Fibroblast of skin of scalp (primary cell): ENCODE measurements around the gene FAM43A. TPM values are rescaled to one million over a fixed set of nuclear protein-coding genes. Genes with fewer than 3 reads are reported as not detected.

Source experiments
- DNase-seq: peaks from one replicate; pipeline ENCODE4 v3.0.0-alpha.2; 2013
- polyA plus RNA-seq, 2 experiments: library from polyadenylated mRNA; unstranded; fragments of 120-200 nt; gene quantifications; one replicate each; pipeline ENCODE4 v1.2.1, GENCODE V29; 2013; ENCODE audit not compliant: insufficient read length in 2 of 2

Gene FAM43A
- polyA plus RNA-seq (2013, experiment 1 of 2; ENCODE audit: insufficient read length): 16.3 TPM
- 17.4 TPM for polyA plus RNA-seq (2013, experiment 2 of 2; ENCODE audit: insufficient read length)

GRCh38 chr3:194685718-194686413, at the start of gene FAM43A:
FAM43A (plus strand) TSS chr3:194685883; CDS start chr3:194686827, 944 bp downstream.
- peak; percentile 97 for DNase-seq

GRCh38 chr3:194637066-194637465, 48.6 kb upstream of the FAM43A start:
- DNase-seq: no peak

- no peak for DNase-seq
Observed at GRCh38 chr3:194637541-194638400, 47.9 kb upstream of the FAM43A start.

GRCh38 chr3:194638991-194639605, 46.6 kb upstream of the FAM43A start:
- DNase-seq: no peak

GRCh38 chr3:194640829-194641228, 44.9 kb upstream of the FAM43A start:
- peak; percentile 35 for DNase-seq

GRCh38 chr3:194642769-194643168, 42.9 kb upstream of the FAM43A start:
- DNase-seq: no peak

- no peak for DNase-seq
Observed at GRCh38 chr3:194647747-194648146, 37.9 kb upstream of the FAM43A start.

GRCh38 chr3:194654443-194654842, 31.2 kb upstream of the FAM43A start:
- DNase-seq: no peak

- no peak for DNase-seq
Observed at GRCh38 chr3:194657439-194657838, 28.2 kb upstream of the FAM43A start.

- no peak for DNase-seq
Observed at GRCh38 chr3:194658477-194659242, 27.0 kb upstream of the FAM43A start.

- no peak for DNase-seq
Observed at GRCh38 chr3:194659778-194660177, 25.9 kb upstream of the FAM43A start.

GRCh38 chr3:194661374-194661773, 24.3 kb upstream of the FAM43A start:
- no peak for DNase-seq

GRCh38 chr3:194661946-194662345, 23.7 kb upstream of the FAM43A start:
- DNase-seq: no peak

GRCh38 chr3:194664857-194665256, 20.8 kb upstream of the FAM43A start:
- no peak for DNase-seq

GRCh38 chr3:194667363-194667762, 18.3 kb upstream of the FAM43A start:
- DNase-seq: no peak

- peak; percentile 41 for DNase-seq
Observed at GRCh38 chr3:194671511-194671899, 14.2 kb upstream of the FAM43A start.

GRCh38 chr3:194671900-194672808, 13.5 kb upstream of the FAM43A start, which contains the start of gene LSG1:
LSG1 (minus strand) TSS chr3:194672191; CDS start chr3:194672162, 29 bp downstream.
- DNase-seq: peak; percentile 96

GRCh38 chr3:194672876-194673275, 12.8 kb upstream of the FAM43A start:
- no peak for DNase-seq

- no peak for DNase-seq
Observed at GRCh38 chr3:194673761-194674160, 11.9 kb upstream of the FAM43A start.

GRCh38 chr3:194675081-194675640, 10.5 kb upstream of the FAM43A start:
- no peak for DNase-seq

GRCh38 chr3:194675680-194676079, 10.0 kb upstream of the FAM43A start:
- no peak for DNase-seq
